ENCODE data around the gene RAD17. TPM values are rescaled to one million over a fixed set of nuclear protein-coding genes. Genes with fewer than 3 reads are reported as not detected.

RAD17 gene
- total and polyA plus RNA-seq, 2 of the 8 experiments (the other 6 are each of a cell fraction or from before 2014, with no cell fraction given): 12.9 to 28.1 TPM

DNA sequence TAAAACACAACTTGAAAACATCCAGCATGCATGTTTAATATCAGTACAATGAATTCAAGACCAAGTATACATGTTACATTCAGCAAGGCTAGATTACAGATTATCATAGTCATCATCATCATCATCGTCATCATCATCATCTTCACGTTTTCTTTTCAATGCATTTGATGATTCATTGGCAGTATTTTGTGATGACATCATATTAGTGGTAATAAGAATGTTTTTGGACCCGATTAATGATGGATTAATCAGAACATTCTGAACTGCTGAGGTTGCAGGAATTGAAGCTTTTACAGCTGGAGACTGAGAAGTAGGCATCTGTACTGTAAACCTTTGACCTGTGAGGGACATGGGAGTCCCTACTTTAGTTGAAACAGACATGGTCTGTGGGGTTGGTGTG, 4.8 kb upstream of the RAD17 start (continued):
- TF ChIP-seq, protein P1, sequence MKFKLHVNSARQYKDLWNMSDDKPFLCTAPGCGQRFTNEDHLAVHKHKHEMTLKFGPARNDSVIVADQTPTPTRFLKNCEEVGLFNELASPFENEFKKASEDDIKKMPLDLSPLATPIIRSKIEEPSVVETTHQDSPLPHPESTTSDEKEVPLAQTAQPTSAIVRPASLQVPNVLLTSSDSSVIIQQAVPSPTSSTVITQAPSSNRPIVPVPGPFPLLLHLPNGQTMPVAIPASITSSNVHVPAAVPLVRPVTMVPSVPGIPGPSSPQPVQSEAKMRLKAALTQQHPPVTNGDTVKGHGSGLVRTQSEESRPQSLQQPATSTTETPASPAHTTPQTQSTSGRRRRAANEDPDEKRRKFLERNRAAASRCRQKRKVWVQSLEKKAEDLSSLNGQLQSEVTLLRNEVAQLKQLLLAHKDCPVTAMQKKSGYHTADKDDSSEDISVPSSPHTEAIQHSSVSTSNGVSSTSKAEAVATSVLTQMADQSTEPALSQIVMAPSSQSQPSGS (IDR thresholded peaks at IDR 0.05; ENCODE audit: low read length): no peak
- TF ChIP-seq RXRA (IDR thresholded peaks at IDR 0.05; ENCODE audit: insufficient read depth, low read depth, low read length): no peak
- no peak for TF ChIP-seq RBBP5 (IDR thresholded peaks at IDR 0.05; ENCODE audit: borderline replicate concordance, low read depth, low read length)
